GM18951 (cell line): ENCODE results near the gene PPP1R15A.

ENCODE experiments used
- POLR2A ChIP-seq: IDR thresholded peaks from 4 replicates; pipeline ENCODE4 v1.6.1; 2011; ENCODE audit warnings: mild to moderate bottlenecking; ENCODE audit not compliant: insufficient read length, insufficient read depth; ENCODE audit errors: extremely low read depth
- in situ Hi-C: fragments of 300-500 bp; cut with MboI; formaldehyde crosslinking; loops from one replicate; pipeline ENCODE4 v1.12.0; 2022; ENCODE audit warnings: low sequenced_read_pairs, mixed read lengths, inconsistent platforms; ENCODE audit not compliant: unreplicated experiment

Gene PPP1R15A

GRCh38 chr19:48872182-48872883, at the start of gene PPP1R15A:
TSS of gene PPP1R15A (plus strand) at chr19:48872421. CDS start at chr19:48873234, 813 bp downstream.
- in situ Hi-C loops: no loop called here
- peak; percentile 100 for TF ChIP-seq POLR2A

GRCh38 chr19:48822514-48822913, 49.7 kb upstream of the PPP1R15A start:
- in situ Hi-C loops: no loop called here
- TF ChIP-seq POLR2A: no peak

DNA sequence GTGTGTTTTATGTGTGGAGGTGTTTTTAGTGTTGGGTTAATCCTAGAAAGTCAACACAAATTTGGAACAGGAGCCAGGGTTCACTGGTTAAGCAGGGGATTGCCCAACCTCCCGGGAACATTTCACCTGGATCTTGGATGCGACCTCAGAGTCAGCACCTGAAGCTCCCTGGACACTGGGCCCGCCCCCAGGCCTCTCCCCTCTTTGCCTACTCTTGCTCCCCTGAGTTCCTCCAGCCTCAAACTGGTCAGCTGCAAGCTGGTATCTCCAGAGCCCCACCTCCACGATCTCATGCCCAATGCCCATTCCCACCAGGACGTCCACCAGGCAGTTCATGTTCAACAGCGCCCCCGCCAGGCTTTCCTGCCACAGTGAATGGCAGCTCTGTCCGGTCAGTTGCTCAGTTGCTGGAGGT, 45.6 kb upstream of the PPP1R15A start:
- in situ Hi-C loops: no loop called here
- no peak for TF ChIP-seq POLR2A

GRCh38 chr19:48830088-48830487, 42.1 kb upstream of the PPP1R15A start:
- in situ Hi-C loops: no loop called here
- TF ChIP-seq POLR2A: no peak

DNA sequence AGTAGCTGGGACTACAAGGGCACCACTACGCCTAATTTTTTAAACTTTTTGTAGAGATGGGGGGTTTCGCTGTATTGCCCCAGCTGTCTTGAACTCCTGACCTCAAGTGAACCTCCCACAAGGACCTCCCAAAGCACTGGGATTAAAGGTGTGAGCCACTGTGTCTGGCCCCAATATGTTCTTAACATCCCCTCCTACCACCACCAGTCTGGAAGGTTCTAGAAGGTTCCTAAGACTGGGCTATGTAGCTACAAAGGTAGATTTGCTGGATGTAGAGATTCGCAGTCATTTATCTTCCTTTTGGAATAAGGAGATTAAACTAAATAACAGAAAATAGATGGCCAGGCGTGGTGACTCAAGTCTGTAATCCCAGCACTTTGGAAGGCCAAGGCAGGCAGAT, 41.3 kb upstream of the PPP1R15A start:
- in situ Hi-C loops: no loop called here
- no peak for TF ChIP-seq POLR2A

DNA sequence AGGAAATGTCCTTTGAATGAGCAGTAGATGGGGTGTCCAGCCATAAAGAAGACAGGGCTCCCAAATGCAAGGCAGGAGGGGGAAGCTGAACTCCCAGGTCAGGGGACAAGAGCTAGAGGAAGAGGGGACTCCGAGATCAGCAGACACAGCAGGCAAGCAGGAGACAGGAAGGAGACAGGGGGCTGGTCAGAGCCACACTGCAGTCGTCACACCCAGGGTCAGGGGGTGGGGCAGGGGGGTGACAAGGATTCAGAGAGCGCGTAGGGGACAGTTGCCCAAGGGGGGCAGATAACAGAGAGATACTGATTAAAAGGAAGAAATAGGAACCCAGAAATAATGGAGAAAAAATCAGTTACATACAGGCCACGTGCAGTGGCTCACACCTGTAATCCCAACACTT, 39.2 kb upstream of the PPP1R15A start:
- no peak for TF ChIP-seq POLR2A
- in situ Hi-C loops: no loop called here

DNA sequence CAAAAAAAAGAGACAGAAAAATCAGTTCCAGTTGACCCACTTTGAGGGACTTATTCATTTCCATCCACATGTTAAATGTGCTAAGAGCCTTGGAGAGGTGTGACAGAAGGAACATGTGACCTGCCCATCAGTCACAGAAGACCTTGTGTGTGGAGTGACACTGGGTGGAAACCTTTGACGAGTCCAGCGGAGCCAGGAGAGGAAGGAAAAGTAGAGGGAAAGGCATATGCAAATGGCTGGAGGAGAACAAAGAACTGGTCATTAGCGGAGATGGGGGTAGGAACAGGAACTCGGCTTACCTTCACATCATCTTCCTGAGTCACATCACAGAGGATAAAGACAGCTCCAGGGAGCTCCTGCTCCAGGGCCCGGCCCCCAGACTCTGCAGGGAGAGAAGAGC, 38.2 kb upstream of the PPP1R15A start:
- in situ Hi-C loops: no loop called here
- TF ChIP-seq POLR2A: no peak

- in situ Hi-C loops: loop anchor here (5.0 kb wide), 1 partner anchor 43 kb away; no protein-coding TSS in a partner anchor
- TF ChIP-seq POLR2A: peak; percentile 17
Observed at GRCh38 chr19:48835734-48836088, 36.5 kb upstream of the PPP1R15A start.

GRCh38 chr19:48836089-48837017, 35.9 kb upstream of the PPP1R15A start, which contains the start of gene HSD17B14:
TSS of gene HSD17B14 (minus strand) at chr19:48836491. CDS start at chr19:48836411, 80 bp downstream.
- TF ChIP-seq POLR2A: no peak
- in situ Hi-C loops: loop anchor here (5.0 kb wide), 1 partner anchor 44 kb away; no protein-coding TSS in a partner anchor

- in situ Hi-C loops: loop anchor here (5.0 kb wide), 1 partner anchor 45 kb away; no protein-coding TSS in a partner anchor
- TF ChIP-seq POLR2A: peak; percentile 51
Observed at GRCh38 chr19:48837051-48837524, 35.1 kb upstream of the PPP1R15A start.

DNA sequence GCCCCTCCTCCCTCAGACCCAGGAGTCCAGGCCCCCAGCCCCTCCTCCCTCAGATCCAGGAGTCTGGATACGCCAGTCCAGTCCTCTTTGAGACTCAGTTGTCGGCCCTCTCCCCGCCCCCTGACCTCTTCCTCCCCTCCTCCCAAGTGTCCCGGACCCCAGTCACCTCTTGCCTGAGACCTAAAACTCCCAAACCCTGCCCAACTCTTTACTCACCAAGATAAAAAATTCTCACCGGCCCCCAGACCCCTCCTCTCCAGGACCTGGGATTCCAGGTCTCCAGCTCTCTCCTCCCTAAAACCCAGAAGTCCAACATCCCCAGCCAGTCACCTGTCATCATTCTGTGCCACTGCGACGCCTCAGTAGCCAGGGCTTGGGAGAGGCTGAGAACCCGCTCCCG, 34.5 kb upstream of the PPP1R15A start:
- in situ Hi-C loops: loop anchor here (5.0 kb wide), 1 partner anchor 45 kb away; no protein-coding TSS in a partner anchor
- no peak for TF ChIP-seq POLR2A

- no peak for TF ChIP-seq POLR2A
- in situ Hi-C loops: no loop called here
Observed at GRCh38 chr19:48841047-48841446, 31.2 kb upstream of the PPP1R15A start.

DNA sequence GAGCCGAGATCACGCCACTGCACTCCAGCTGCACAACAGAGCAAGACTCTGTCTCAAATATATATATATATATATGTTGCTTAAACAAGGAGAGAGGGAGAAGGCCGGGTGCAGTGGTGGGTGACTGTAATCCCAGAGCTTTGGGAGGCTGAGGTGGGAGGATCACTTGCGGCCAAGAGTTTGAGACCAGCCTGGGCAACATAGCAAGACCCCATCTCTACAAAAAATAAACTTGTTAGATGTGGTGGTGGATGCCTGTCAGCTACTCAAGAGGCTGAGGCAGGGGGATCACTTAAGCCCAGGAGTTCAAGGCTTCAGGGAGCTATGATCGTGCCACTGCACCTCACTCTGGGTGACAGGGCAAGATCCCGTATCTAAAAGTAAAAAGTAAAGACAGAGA, 30.6 kb upstream of the PPP1R15A start:
- no peak for TF ChIP-seq POLR2A
- in situ Hi-C loops: no loop called here

GRCh38 chr19:48842789-48843162, 29.4 kb upstream of the PPP1R15A start:
- in situ Hi-C loops: no loop called here
- TF ChIP-seq POLR2A: no peak

DNA sequence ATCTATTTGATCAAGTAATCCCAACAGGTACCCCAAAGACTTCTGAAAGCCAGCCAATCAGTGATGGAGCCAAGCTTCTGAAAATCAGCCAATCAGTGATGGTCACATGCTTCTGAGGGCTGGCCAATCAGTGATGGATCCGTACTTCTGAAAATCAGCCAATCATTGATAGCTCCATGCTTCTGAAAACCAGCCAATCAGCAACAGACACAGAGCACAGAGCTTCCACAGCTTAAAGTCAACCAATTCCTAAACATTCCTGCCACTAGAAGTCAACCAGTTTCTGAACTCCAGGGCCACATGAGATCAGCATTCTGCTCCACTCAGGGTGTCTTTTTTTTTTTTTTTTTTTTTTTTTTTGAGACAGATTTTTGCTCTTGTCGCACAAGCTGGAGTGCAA, 27.7 kb upstream of the PPP1R15A start:
- in situ Hi-C loops: no loop called here
- TF ChIP-seq POLR2A: no peak
